Memory B cell (primary cell): ENCODE results near the gene VSTM2A.

Experiments used
- ATAC-seq: fragments of 150-1000 bp; cut with Tn5 transposase; 2 replicates; pipeline ENCODE4 v1.10.0; 2021; ENCODE audit warnings: low read depth, mild to moderate bottlenecking, moderate library complexity
- DNase-seq, 2 donors: peaks; one replicate each; pipeline ENCODE4 v3.0.0; 2022; ENCODE audit warnings: low spot score in 2 of 2
- H3K27ac Mint-ChIP-seq: one replicate; pipeline ENCODE4 v1.8.0; 2022; ENCODE audit warnings: mild to moderate bottlenecking, moderate library complexity, mixed read lengths
- H3K27me3 Mint-ChIP-seq: one replicate; pipeline ENCODE4 v1.8.0; 2022; ENCODE audit warnings: mixed read lengths
- H3K36me3 Mint-ChIP-seq: one replicate; pipeline ENCODE4 v1.8.0; 2022; ENCODE audit warnings: mild to moderate bottlenecking, mixed read lengths
- H3K4me1 Mint-ChIP-seq: one replicate; pipeline ENCODE4 v1.8.0; 2022; ENCODE audit warnings: mixed read lengths
- H3K4me3 Mint-ChIP-seq: one replicate; pipeline ENCODE4 v1.8.0; 2022; ENCODE audit warnings: mild to moderate bottlenecking, moderate library complexity, mixed read lengths
- H3K9me3 Mint-ChIP-seq: one replicate; pipeline ENCODE4 v1.8.0; 2022; ENCODE audit warnings: mixed read lengths

Gene VSTM2A

GRCh38 chr7:54560723-54561122, 18.5 kb downstream of the VSTM2A start:
- no peaks in the 10 kb centered on the region for H3K9me3 Mint-ChIP-seq
- no peak overlapping the region for H3K4me3 Mint-ChIP-seq
- H3K27ac Mint-ChIP-seq, result no peak overlapping the region
- H3K36me3 Mint-ChIP-seq, result no peaks in the 10 kb centered on the region
- H3K4me1 Mint-ChIP-seq, result no peaks in the 10 kb centered on the region
- DNase-seq (no peak), ATAC-seq (no peak)
- no peaks in the 10 kb centered on the region for H3K27me3 Mint-ChIP-seq

- DNase-seq (no peak), ATAC-seq (no peak)
- Mint-ChIP-seq H3K27ac (no peak overlapping the region), H3K36me3 (no peaks in the 10 kb centered on the region), H3K27me3 (no peaks in the 10 kb centered on the region), H3K4me3 (no peak overlapping the region), H3K4me1 (no peaks in the 10 kb centered on the region), H3K9me3 (no peaks in the 10 kb centered on the region)
Measured at GRCh38 chr7:54563329-54563916, 21.2 kb downstream of the VSTM2A start.

- no peak overlapping the region for H3K4me3 Mint-ChIP-seq
- ATAC-seq, result no peak
Measured at GRCh38 chr7:54565432-54565831, 23.3 kb downstream of the VSTM2A start.

GRCh38 chr7:54581511-54581910, 39.3 kb downstream of the VSTM2A start:
- Mint-ChIP-seq H3K27ac (no peak overlapping the region), H3K36me3 (no peaks in the 10 kb centered on the region), H3K4me1 (no peaks in the 10 kb centered on the region), H3K27me3 (no peaks in the 10 kb centered on the region), H3K9me3 (peaks cover 4% of the 10 kb centered on the region), H3K4me3 (no peak overlapping the region)
- DNase-seq (no peak), ATAC-seq (no peak)

More at GRCh38 chr7:54565432-54565831, 23.3 kb downstream of the VSTM2A start:
- no peaks in the 10 kb centered on the region for H3K9me3 Mint-ChIP-seq
- no peaks in the 10 kb centered on the region for H3K36me3 Mint-ChIP-seq
- no peaks in the 10 kb centered on the region for H3K27me3 Mint-ChIP-seq
- no peak overlapping the region for H3K27ac Mint-ChIP-seq
- DNase-seq, result no peak
- no peaks in the 10 kb centered on the region for H3K4me1 Mint-ChIP-seq

GRCh38 chr7:54591404-54592386, 49.5 kb downstream of the VSTM2A start:
- Mint-ChIP-seq H3K4me1 (peaks cover 2% of the 10 kb centered on the region), H3K36me3 (no peaks in the 10 kb centered on the region), H3K9me3 (peaks cover 7% of the 10 kb centered on the region), H3K4me3 (no peak overlapping the region), H3K27me3 (no peaks in the 10 kb centered on the region), H3K27ac (no peak overlapping the region)
- ATAC-seq (no peak), DNase-seq (no peak)

- Mint-ChIP-seq H3K4me1 (peaks cover 2% of the 10 kb centered on the region), H3K27me3 (no peaks in the 10 kb centered on the region), H3K36me3 (no peaks in the 10 kb centered on the region), H3K4me3 (no peak overlapping the region), H3K9me3 (peaks cover 4% of the 10 kb centered on the region), H3K27ac (no peak overlapping the region)
- peak; percentile 21 for ATAC-seq
- DNase-seq, result no peak
Measured at GRCh38 chr7:54596747-54597146, 54.6 kb downstream of the VSTM2A start.

- Mint-ChIP-seq H3K9me3 (peaks cover 2% of the 10 kb centered on the region), H3K27ac (no peak overlapping the region), H3K4me3 (no peak overlapping the region), H3K27me3 (no peaks in the 10 kb centered on the region), H3K36me3 (no peaks in the 10 kb centered on the region), H3K4me1 (no peaks in the 10 kb centered on the region)
- ATAC-seq (no peak), DNase-seq (no peak)
Measured at GRCh38 chr7:54615537-54615936, 73.4 kb downstream of the VSTM2A start.
